HEK293 (cell line): ENCODE data around the gene B3GNT3.

Experiments
- CTCF ChIA-PET: fragments of 350-600 bp; formaldehyde crosslinking; extraction: SDS; loops from one replicate; lab custom pipeline; 2021; ENCODE audit warnings: antibody characterized with exemption; lab: Yijun Ruan, JAX
- POLR2A ChIA-PET: fragments of 300-600 bp; formaldehyde crosslinking; extraction: SDS; loops from one replicate; lab custom pipeline; 2020; ENCODE audit warnings: antibody characterized with exemption, inconsistent platforms; lab: Yijun Ruan, JAX
- H3K27ac ChIP-seq: fragments of 200-500 bp; sonication (Bioruptor generic); 2 replicates; pipeline ENCODE4 v1.5.1; 2014; ENCODE audit warnings: low read depth, low read length, control low read depth, inconsistent platforms; ENCODE audit errors: extremely low read depth
- H3K36me3 ChIP-seq, 2 experiments: fragments of 200-500 bp in 1 of 2; sonication (Bioruptor generic) in 1 of 2; 1 replicate in 1 of 2; 2 replicates in 1 of 2; pipeline ENCODE4 v1.5.1; 2014 to 2017; ENCODE audit warnings: inconsistent platforms in 2 of 2, low read length in 2 of 2; ENCODE audit not compliant: control insufficient read depth in 2 of 2, insufficient read depth in 1 of 2
- H3K4me1 ChIP-seq: fragments of 200-500 bp; sonication (Bioruptor generic); 2 replicates; pipeline ENCODE4 v1.5.1; 2014; ENCODE audit warnings: mild to moderate bottlenecking, low read length, inconsistent platforms; ENCODE audit not compliant: control insufficient read depth, insufficient read depth
- H3K4me3 ChIP-seq: 2 replicates; pipeline ENCODE4 v1.5.1; 2011; ENCODE audit warnings: low read depth, mild to moderate bottlenecking, control low read depth, low read length, moderate library complexity
- H3K9me3 ChIP-seq: fragments of 200-500 bp; sonication (Bioruptor generic); 2 replicates; pipeline ENCODE4 v1.5.1; 2014; ENCODE audit warnings: low read depth, low read length, inconsistent platforms; ENCODE audit not compliant: control insufficient read depth, insufficient read depth
- GLIS1 ChIP-seq: fragments of 450-650 bp; formaldehyde crosslinking; IDR thresholded peaks from 2 replicates; pipeline ENCODE4 v1.5.1; 2016; ENCODE audit warnings: missing biosample characterization, missing genetic modification characterization
- GLIS2 ChIP-seq: fragments of 450-650 bp; formaldehyde crosslinking; IDR thresholded peaks from 2 replicates; pipeline ENCODE4 v1.5.1; 2016; ENCODE audit warnings: missing biosample characterization, missing genetic modification characterization
- KLF1 ChIP-seq: fragments of 450-650 bp; formaldehyde crosslinking; IDR thresholded peaks from 2 replicates; pipeline ENCODE4 v1.5.1; 2016; ENCODE audit warnings: missing biosample characterization, missing genetic modification characterization
- KLF10 ChIP-seq: fragments of 450-650 bp; IDR thresholded peaks from 2 replicates; pipeline ENCODE4 v1.5.1; 2018; ENCODE audit warnings: missing biosample characterization, mild to moderate bottlenecking, missing genetic modification characterization
- MYNN ChIP-seq: fragments of 450-650 bp; formaldehyde crosslinking; IDR thresholded peaks from 2 replicates; pipeline ENCODE4 v1.5.1; 2016; ENCODE audit warnings: missing biosample characterization, missing genetic modification characterization, borderline replicate concordance
- SP3 ChIP-seq: fragments of 450-650 bp; formaldehyde crosslinking; IDR thresholded peaks from 2 replicates; pipeline ENCODE4 v1.5.1; 2016; ENCODE audit warnings: missing biosample characterization, missing genetic modification characterization
- ZBTB7A ChIP-seq: fragments of 450-650 bp; formaldehyde crosslinking; IDR thresholded peaks from 2 replicates; pipeline ENCODE4 v1.5.1; 2016; ENCODE audit warnings: low read depth, missing biosample characterization, missing genetic modification characterization
- ZFHX2 ChIP-seq: fragments of 450-650 bp; formaldehyde crosslinking; conservative IDR thresholded peaks from 2 replicates; pipeline ENCODE4 v1.5.1; 2016; ENCODE audit warnings: missing biosample characterization, missing genetic modification characterization
- ZFP69B ChIP-seq: fragments of 450-650 bp; formaldehyde crosslinking; IDR thresholded peaks from 2 replicates; pipeline ENCODE4 v1.5.1; 2016; ENCODE audit warnings: missing biosample characterization, missing genetic modification characterization
- ZNF155 ChIP-seq: fragments of 450-650 bp; formaldehyde crosslinking; IDR thresholded peaks from 2 replicates; pipeline ENCODE4 v1.5.1; 2016; ENCODE audit warnings: missing biosample characterization, missing genetic modification characterization
- ZNF324 ChIP-seq: fragments of 450-650 bp; formaldehyde crosslinking; IDR thresholded peaks from 2 replicates; pipeline ENCODE4 v1.5.1; 2016; ENCODE audit warnings: missing biosample characterization, missing genetic modification characterization
- ZNF621 ChIP-seq: fragments of 450-650 bp; formaldehyde crosslinking; IDR thresholded peaks from 2 replicates; pipeline ENCODE4 v1.5.1; 2017; ENCODE audit warnings: missing biosample characterization, missing genetic modification characterization
- ZNF768 ChIP-seq: fragments of 450-650 bp; formaldehyde crosslinking; IDR thresholded peaks from 2 replicates; pipeline ENCODE4 v1.5.1; 2018; ENCODE audit warnings: missing biosample characterization, mild to moderate bottlenecking, missing genetic modification characterization
- TF ChIP-seq, protein P1 (sequence below): fragments of 450-650 bp; formaldehyde crosslinking; IDR thresholded peaks from 2 replicates; pipeline ENCODE4 v1.5.0; 2017; ENCODE audit warnings: missing biosample characterization, missing genetic modification characterization, borderline replicate concordance
- TF ChIP-seq, protein P2 (sequence below): fragments of 450-650 bp; formaldehyde crosslinking; IDR thresholded peaks from 2 replicates; pipeline ENCODE4 v1.5.1; 2016; ENCODE audit warnings: missing biosample characterization, missing genetic modification characterization
- TF ChIP-seq, protein P3 (sequence below): fragments of 450-650 bp; IDR thresholded peaks from 2 replicates; pipeline ENCODE4 v1.5.1; 2018; ENCODE audit warnings: missing biosample characterization, missing genetic modification characterization
- TF ChIP-seq, protein P4 (sequence below): fragments of 450-650 bp; formaldehyde crosslinking; IDR thresholded peaks from 2 replicates; pipeline ENCODE4 v1.5.1; 2016; ENCODE audit warnings: missing biosample characterization, missing genetic modification characterization
- TF ChIP-seq, protein P5 (sequence below): fragments of 450-650 bp; formaldehyde crosslinking; IDR thresholded peaks from 2 replicates; pipeline ENCODE4 v1.5.1; 2016; ENCODE audit warnings: missing biosample characterization, missing genetic modification characterization
- TF ChIP-seq, protein P6 (sequence below): fragments of 450-650 bp; formaldehyde crosslinking; IDR thresholded peaks from 2 replicates; pipeline ENCODE4 v1.5.1; 2016; ENCODE audit warnings: missing biosample characterization, missing genetic modification characterization

B3GNT3 gene

DNA sequence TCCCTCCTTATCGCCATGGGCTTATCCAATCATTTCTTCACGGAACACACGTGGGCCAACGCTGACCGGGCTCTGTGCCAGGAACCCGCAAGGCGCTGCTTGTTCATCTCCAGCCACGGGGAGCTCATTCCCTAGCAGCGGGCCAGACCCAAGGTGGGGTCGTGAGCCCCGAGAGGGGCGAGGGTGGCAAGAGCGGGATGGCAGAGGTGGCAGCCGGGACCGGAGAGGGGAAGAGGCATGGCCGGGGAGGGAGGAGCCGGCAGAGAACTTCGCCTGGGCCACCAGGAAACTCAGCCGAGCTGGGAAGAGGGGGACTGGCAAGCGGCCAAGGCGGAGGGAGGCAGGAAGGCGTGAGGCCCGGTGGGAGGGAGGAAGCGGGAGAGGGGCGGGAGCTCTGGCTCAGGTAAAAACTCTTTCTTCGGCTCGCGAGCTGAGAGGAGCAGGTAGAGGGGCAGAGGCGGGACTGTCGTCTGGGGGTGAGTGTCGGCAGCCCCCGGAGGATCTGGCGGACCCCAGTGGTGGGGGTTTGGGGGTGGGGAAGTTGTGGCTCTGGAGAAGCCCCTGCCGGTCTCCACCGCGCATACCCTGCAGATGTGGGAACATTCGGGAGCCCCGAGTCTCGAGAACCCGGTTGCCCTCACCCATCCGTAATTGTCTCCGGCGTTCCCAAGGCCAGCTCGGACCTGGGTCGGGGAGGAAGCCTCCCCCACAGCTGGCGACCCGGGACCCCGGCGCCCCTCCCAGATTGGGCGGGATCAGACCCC lies at the start of gene B3GNT3 (continued):
- TF ChIP-seq ZFP69B (tag by site-specific recombination), result 0 out of 2 replicates have a peak, but pooled peaks have one; percentile 15

DNA sequence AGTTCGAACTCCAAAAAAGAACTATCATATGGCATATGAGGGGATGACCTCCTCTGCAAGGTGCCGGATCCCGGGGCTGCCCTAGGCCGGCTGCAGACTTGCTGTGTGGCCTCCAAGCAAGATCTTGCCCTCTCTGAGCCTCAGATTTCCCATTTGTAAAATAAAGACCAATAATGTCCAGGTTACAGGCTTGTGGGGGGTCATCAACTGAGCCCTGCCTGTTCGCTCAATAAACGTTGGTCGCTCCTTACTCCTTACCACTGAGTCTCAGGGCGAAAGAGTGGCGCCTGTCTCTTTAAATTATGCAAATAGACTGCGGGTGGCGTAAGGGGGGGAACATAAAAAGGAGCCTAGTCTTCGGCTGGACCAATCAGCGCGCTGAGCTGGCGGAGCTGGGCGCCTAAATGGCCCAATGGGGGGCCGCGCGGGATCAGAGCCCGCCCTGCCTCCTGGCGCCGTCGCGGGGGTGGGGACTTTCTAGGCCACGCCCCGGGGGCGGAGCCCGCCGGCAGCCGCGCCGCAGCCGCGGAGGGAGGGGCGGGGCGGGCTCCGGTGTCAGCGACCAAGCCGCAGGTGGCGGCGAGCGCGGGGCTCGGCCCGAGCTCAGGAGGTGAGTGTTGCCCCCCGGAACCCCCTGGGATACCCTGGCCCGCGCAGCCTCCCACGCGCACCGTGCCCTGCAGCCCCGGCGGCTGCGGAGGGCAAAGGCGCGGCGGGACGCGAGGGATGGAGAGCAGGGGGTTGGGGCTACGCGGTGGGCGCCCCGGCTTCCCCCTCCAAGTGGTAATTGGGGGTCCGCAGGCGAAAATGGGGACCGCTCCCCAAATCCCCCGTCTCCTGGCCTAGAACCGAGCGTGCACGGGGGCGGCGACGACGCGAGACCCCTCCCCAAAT lies 47.5 kb upstream of the B3GNT3 start:
- CTCF ChIA-PET, result interaction anchor here (1.2 kb wide), 1 partner anchor 19 kb away, joined by 3 read pairs; no protein-coding TSS in a partner anchor
- Histone ChIP-seq H3K36me3 (no peaks in the 10 kb centered on the region), H3K9me3 (no peaks in the 10 kb centered on the region), H3K4me1 (no peaks in the 10 kb centered on the region), H3K4me3 (peak overlapping the region; percentile 56), H3K27ac (no peak overlapping the region)
- POLR2A ChIA-PET, result interaction anchor here (0.5 to 1.3 kb wide), 5 partner anchors 9 to 232 kb away, joined by 3 read pairs; partner anchors contain the start of gene MAP1S
- TF ChIP-seq GLIS1 (tag by site-specific recombination), result peak; percentile 60; the same call in 1 of the 2 replicates
- TF ChIP-seq, protein P1, sequence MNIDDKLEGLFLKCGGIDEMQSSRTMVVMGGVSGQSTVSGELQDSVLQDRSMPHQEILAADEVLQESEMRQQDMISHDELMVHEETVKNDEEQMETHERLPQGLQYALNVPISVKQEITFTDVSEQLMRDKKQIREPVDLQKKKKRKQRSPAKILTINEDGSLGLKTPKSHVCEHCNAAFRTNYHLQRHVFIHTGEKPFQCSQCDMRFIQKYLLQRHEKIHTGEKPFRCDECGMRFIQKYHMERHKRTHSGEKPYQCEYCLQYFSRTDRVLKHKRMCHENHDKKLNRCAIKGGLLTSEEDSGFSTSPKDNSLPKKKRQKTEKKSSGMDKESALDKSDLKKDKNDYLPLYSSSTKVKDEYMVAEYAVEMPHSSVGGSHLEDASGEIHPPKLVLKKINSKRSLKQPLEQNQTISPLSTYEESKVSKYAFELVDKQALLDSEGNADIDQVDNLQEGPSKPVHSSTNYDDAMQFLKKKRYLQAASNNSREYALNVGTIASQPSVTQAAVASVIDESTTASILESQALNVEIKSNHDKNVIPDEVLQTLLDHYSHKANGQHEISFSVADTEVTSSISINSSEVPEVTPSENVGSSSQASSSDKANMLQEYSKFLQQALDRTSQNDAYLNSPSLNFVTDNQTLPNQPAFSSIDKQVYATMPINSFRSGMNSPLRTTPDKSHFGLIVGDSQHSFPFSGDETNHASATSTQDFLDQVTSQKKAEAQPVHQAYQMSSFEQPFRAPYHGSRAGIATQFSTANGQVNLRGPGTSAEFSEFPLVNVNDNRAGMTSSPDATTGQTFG (tag by site-specific recombination), result no peak
- peak; percentile 11; the same call in 1 of the 2 replicates for TF ChIP-seq ZFHX2 (tag by site-specific recombination)
- TF ChIP-seq, protein P2, sequence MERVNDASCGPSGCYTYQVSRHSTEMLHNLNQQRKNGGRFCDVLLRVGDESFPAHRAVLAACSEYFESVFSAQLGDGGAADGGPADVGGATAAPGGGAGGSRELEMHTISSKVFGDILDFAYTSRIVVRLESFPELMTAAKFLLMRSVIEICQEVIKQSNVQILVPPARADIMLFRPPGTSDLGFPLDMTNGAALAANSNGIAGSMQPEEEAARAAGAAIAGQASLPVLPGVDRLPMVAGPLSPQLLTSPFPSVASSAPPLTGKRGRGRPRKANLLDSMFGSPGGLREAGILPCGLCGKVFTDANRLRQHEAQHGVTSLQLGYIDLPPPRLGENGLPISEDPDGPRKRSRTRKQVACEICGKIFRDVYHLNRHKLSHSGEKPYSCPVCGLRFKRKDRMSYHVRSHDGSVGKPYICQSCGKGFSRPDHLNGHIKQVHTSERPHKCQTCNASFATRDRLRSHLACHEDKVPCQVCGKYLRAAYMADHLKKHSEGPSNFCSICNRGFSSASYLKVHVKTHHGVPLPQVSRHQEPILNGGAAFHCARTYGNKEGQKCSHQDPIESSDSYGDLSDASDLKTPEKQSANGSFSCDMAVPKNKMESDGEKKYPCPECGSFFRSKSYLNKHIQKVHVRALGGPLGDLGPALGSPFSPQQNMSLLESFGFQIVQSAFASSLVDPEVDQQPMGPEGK (tag by site-specific recombination), result peak; percentile 55; the same call in 1 of the 2 replicates
- TF ChIP-seq GLIS2, result peak; percentile 84; the same call in 1 of the 2 replicates
- TF ChIP-seq, protein P3, sequence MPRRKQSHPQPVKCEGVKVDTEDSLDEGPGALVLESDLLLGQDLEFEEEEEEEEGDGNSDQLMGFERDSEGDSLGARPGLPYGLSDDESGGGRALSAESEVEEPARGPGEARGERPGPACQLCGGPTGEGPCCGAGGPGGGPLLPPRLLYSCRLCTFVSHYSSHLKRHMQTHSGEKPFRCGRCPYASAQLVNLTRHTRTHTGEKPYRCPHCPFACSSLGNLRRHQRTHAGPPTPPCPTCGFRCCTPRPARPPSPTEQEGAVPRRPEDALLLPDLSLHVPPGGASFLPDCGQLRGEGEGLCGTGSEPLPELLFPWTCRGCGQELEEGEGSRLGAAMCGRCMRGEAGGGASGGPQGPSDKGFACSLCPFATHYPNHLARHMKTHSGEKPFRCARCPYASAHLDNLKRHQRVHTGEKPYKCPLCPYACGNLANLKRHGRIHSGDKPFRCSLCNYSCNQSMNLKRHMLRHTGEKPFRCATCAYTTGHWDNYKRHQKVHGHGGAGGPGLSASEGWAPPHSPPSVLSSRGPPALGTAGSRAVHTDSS (tag by site-specific recombination), result no peak
- TF ChIP-seq SP3, result peak; percentile 72; the same call in 1 of the 2 replicates
- TF ChIP-seq ZNF621 (tag by site-specific recombination), result no peak
- TF ChIP-seq ZBTB7A (tag by site-specific recombination), result peak; percentile 70; the same call in 1 of the 2 replicates
- TF ChIP-seq, protein P4, sequence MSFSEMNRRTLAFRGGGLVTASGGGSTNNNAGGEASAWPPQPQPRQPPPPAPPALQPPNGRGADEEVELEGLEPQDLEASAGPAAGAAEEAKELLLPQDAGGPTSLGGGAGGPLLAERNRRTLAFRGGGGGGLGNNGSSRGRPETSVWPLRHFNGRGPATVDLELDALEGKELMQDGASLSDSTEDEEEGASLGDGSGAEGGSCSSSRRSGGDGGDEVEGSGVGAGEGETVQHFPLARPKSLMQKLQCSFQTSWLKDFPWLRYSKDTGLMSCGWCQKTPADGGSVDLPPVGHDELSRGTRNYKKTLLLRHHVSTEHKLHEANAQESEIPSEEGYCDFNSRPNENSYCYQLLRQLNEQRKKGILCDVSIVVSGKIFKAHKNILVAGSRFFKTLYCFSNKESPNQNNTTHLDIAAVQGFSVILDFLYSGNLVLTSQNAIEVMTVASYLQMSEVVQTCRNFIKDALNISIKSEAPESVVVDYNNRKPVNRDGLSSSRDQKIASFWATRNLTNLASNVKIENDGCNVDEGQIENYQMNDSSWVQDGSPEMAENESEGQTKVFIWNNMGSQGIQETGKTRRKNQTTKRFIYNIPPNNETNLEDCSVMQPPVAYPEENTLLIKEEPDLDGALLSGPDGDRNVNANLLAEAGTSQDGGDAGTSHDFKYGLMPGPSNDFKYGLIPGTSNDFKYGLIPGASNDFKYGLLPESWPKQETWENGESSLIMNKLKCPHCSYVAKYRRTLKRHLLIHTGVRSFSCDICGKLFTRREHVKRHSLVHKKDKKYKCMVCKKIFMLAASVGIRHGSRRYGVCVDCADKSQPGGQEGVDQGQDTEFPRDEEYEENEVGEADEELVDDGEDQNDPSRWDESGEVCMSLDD, result peak; percentile 96
- peak; percentile 21; the same call in 1 of the 2 replicates for TF ChIP-seq ZNF324
- TF ChIP-seq ZNF768 (tag by site-specific recombination), result peak; percentile 99
- no peak for TF ChIP-seq MYNN (tag by site-specific recombination)
- 0 out of 2 replicates have a peak, but pooled peaks have one; percentile 11 for TF ChIP-seq KLF10 (tag by site-specific recombination)
- no peak for TF ChIP-seq KLF1
- no peak for TF ChIP-seq ZNF155 (tag by site-specific recombination)
- TF ChIP-seq, protein P5, sequence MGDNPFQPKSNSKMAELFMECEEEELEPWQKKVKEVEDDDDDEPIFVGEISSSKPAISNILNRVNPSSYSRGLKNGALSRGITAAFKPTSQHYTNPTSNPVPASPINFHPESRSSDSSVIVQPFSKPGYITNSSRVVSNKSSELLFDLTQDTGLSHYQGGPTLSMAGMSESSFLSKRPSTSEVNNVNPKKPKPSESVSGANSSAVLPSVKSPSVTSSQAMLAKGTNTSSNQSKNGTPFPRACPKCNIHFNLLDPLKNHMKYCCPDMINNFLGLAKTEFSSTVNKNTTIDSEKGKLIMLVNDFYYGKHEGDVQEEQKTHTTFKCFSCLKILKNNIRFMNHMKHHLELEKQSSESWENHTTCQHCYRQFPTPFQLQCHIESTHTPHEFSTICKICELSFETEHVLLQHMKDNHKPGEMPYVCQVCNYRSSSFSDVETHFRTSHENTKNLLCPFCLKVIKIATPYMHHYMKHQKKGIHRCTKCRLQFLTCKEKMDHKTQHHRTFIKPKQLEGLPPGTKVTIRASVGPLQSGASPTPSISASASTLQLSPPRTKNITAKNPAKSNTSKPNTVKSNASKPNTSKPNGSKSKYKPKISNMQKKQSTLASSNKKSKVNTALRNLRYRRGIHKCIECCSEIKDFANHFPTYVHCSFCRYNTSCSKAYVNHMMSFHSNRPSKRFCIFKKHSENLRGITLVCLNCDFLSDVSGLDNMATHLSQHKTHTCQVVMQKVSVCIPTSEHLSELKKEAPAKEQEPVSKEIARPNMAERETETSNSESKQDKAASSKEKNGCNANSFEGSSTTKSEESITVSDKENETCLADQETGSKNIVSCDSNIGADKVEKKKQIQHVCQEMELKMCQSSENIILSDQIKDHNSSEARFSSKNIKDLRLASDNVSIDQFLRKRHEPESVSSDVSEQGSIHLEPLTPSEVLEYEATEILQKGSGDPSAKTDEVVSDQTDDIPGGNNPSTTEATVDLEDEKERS, result peak; percentile 89; the same call in 1 of the 2 replicates
- TF ChIP-seq, protein P6, sequence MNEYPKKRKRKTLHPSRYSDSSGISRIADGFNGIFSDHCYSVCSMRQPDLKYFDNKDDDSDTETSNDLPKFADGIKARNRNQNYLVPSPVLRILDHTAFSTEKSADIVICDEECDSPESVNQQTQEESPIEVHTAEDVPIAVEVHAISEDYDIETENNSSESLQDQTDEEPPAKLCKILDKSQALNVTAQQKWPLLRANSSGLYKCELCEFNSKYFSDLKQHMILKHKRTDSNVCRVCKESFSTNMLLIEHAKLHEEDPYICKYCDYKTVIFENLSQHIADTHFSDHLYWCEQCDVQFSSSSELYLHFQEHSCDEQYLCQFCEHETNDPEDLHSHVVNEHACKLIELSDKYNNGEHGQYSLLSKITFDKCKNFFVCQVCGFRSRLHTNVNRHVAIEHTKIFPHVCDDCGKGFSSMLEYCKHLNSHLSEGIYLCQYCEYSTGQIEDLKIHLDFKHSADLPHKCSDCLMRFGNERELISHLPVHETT (tag by site-specific recombination), result peak; percentile 21; the same call in 1 of the 2 replicates
